SK-N-MC (cell line): ENCODE results near the gene PCYT2.

Source experiments
- DNase-seq: peaks from one replicate; pipeline ENCODE4 v3.0.0-alpha.2; 2011; ENCODE audit warnings: low read depth, low spot score
- H3K27ac ChIP-seq: fragments of 200-600 bp; sonication (generic); 2 replicates; pipeline ENCODE4 v1.5.1; 2016; ENCODE audit warnings: mixed run types
- H3K36me3 ChIP-seq: fragments of 200-600 bp; sonication (generic); 2 replicates; pipeline ENCODE4 v1.6.1; 2017; ENCODE audit warnings: antibody characterized with exemption, low read length, mixed read lengths; ENCODE audit not compliant: insufficient read depth
- H3K4me3 ChIP-seq: fragments of 200-600 bp; sonication (generic); 2 replicates; pipeline ENCODE4 v1.5.1; 2016
- H3K9ac ChIP-seq: fragments of 200-600 bp; sonication (generic); 2 replicates; pipeline ENCODE4 v1.8.0; 2017; ENCODE audit warnings: mixed run types, mixed read lengths; ENCODE audit not compliant: insufficient read length
- H3K9me3 ChIP-seq: fragments of 200-600 bp; sonication (generic); 2 replicates; pipeline ENCODE4 v1.6.1; 2017; ENCODE audit warnings: low read depth, mild to moderate bottlenecking, antibody characterized with exemption, low read length, moderate library complexity, mixed read lengths
- EZH2 ChIP-seq: fragments of 200-600 bp; sonication (generic); IDR thresholded peaks from one replicate; pipeline ENCODE4 v1.6.1; 2017; ENCODE audit warnings: antibody characterized with exemption
- FOXP2 ChIP-seq: optimal IDR thresholded peaks from 2 replicates; pipeline ENCODE3; 2011; ENCODE audit warnings: mild to moderate bottlenecking, moderate library complexity; ENCODE audit not compliant: insufficient read depth; ENCODE audit errors: extremely low read length, control extremely low read depth
- POLR2AphosphoS5 ChIP-seq: IDR thresholded peaks from 2 replicates; pipeline ENCODE4 v1.6.1; 2012; ENCODE audit warnings: mild to moderate bottlenecking, low read depth, low read length, borderline replicate concordance

The PCYT2 gene

DNA sequence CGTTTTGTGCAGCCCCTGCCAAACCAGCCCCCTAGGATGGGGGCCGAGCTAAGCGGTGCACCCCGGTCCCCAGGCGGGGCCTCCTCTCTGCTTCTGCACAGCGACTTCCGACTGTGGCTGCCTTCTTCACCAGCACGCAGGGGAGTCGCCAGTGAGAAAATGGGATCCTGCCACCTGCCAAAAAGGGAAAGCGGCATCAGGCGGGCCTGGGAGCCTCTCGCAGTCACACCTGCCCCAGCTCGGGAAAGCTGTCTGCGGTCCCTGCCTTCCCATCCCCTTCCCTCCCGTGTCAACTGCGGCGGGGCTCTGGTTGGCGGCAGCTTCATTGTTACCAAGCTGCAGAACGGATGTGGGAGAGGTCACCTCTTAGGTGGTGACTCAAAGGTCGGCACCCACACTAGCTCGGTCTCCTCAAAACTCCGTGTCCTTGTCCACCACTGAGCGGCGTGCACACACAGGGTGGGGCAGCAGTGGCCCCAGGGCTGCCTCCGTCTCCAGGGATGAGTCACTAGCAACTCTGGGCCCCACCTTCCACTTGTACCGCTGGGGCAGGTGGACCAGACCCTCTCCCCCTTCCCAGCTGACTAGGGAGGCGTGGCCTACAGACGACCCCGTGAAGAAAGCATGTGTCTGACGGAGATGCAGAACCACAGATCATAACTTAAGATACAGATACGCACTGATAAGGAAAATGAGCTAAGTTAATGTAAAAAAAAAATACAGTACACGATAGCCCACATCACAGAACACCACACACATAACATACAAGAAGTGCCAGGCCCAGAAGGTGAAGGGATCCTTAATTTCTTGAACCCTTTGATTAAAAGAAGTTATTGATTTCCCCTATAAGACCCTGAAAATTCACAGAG lies 1.5 kb upstream of the PCYT2 start:
- peaks cover 30% of the 10 kb centered on the region; the same call in 1 of the 2 replicates for H3K36me3 ChIP-seq
- H3K4me3 ChIP-seq = no peak overlapping the region
- no peak overlapping the region for H3K27ac ChIP-seq
- DNase-seq = no peak
- TF ChIP-seq POLR2AphosphoS5 (no peak), FOXP2 (no peak), EZH2 (no peak)
- no peak overlapping the region for H3K9ac ChIP-seq
- H3K9me3 ChIP-seq = no peaks in the 10 kb centered on the region

DNA sequence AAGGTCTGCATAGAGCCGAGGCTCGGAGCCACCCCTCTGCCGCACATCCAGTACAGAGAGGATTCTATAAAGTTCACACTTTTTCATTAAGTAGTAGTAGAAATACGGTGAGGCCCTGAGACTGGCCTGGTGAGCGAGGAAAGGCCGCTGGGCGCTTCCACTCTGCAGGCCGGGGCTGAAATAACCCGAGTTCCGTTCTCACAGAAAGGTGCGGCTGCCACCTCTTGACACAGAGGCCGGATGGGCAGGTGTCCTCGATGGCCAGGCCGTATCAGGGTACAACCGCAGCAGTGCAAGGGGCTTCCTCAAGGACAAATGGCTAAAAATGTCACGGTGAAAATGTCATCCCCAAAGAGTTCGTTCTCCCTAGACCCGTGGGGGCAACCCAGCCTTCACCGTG lies 770 bp upstream of the PCYT2 start:
- Histone ChIP-seq H3K27ac (no peak overlapping the region), H3K9ac (no peak overlapping the region), H3K36me3 (peaks cover 30% of the 10 kb centered on the region; the same call in 1 of the 2 replicates), H3K9me3 (no peaks in the 10 kb centered on the region), H3K4me3 (peak overlapping the region; percentile 63)
- TF ChIP-seq POLR2AphosphoS5 (no peak), FOXP2 (no peak), EZH2 (no peak)
- no peak for DNase-seq

- no peak overlapping the region for H3K27ac ChIP-seq
- no peak for DNase-seq
- H3K4me3 ChIP-seq = peak overlapping the region; percentile 88
- no peaks in the 10 kb centered on the region for H3K9me3 ChIP-seq
- peak overlapping the region; percentile 82 for H3K9ac ChIP-seq
- TF ChIP-seq EZH2 (no peak), POLR2AphosphoS5 (no peak), FOXP2 (no peak)
- H3K36me3 ChIP-seq = peaks cover 30% of the 10 kb centered on the region; the same call in 1 of the 2 replicates
These were observed 341 bp downstream of the PCYT2 start for GRCh38 chr17:81910840-81911276.

DNA sequence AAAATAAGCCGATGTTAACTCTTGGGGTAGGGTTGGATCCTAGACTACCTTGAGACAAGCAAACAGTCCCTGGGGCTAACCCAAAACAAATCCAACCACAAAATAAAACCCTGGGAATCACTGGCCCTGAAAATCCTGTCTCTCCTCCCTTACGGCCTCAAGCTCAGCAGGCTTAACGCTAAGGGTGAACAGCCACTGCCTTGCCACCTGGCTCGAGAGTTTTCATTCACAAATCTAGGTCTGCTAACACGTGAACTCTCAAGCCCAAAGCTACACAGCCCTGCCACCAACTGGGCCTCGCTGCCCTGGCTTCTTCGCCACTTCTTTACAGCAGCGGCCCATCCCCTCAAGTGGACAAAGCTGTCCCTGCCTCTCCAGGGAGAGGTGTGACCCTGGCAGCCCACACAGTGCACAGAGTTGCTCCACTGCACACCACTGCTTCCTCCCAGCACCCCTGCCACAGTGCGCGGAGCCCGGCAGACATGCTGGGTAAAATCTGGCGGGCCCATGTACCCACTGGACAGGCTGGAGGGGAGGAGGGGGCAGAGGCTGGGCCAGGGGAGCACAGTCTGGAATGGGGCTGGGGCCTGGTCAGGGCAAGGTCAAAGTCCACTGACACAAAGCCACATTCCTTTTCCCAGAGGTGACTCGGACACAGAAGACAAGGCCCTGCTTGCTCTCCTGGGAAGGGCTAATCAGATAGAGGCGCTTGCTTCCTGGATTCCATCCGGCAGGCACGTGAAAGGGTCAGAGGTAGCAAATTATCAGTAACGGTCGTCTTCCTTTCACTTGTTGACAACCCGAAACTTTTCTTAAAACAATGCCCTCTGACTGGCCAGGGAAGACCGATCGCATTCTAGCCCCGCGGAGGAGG lies 996 bp downstream of the PCYT2 start:
- no peak overlapping the region for H3K27ac ChIP-seq

GRCh38 chr17:81909231-81909630 lies 2.0 kb downstream of the PCYT2 start:
- H3K36me3 ChIP-seq = peaks cover 16% of the 10 kb centered on the region; the same call in 1 of the 2 replicates
- no peak overlapping the region for H3K27ac ChIP-seq

More for the DNA sequence above, 996 bp downstream of the PCYT2 start:
- Histone ChIP-seq H3K4me3 (peak overlapping the region; percentile 88), H3K9me3 (no peaks in the 10 kb centered on the region), H3K9ac (peak overlapping the region; percentile 82), H3K36me3 (peaks cover 25% of the 10 kb centered on the region; the same call in 1 of the 2 replicates)
- no peak for DNase-seq
- TF ChIP-seq POLR2AphosphoS5 = no peak
- TF ChIP-seq FOXP2 = no peak
- no peak for TF ChIP-seq EZH2

DNA sequence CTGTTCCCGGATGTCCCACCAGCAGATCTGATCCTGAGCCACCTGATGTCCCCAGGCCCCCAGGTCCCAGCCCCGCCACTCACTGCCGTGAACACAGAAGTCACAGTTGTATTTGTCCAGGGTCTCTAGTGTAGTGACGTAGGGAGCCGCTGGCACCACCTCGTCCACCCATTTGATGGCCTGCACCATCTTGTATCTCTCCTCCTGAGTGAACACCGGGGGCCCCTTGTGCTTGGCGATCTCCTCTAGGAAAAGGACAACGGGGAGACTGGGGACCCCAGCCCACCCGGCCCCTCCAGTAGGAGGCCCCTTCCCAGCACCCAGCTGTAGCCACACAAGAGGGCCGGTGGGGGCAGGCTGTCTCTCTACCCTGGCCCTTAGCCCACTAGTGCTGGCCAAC lies 2.4 kb downstream of the PCYT2 start:
- no peak overlapping the region for H3K9ac ChIP-seq
- no peak for TF ChIP-seq POLR2AphosphoS5
- no peak for TF ChIP-seq FOXP2
- peaks cover 11% of the 10 kb centered on the region; the same call in 1 of the 2 replicates for H3K36me3 ChIP-seq
- no peak overlapping the region for H3K4me3 ChIP-seq
- DNase-seq = no peak
- no peaks in the 10 kb centered on the region for H3K9me3 ChIP-seq
- no peak overlapping the region for H3K27ac ChIP-seq

More at GRCh38 chr17:81909231-81909630, 2.0 kb downstream of the PCYT2 start:
- Histone ChIP-seq H3K9ac (no peak overlapping the region), H3K4me3 (no peak overlapping the region), H3K9me3 (no peaks in the 10 kb centered on the region)
- TF ChIP-seq POLR2AphosphoS5 (no peak), EZH2 (no peak), FOXP2 (no peak)
- DNase-seq = no peak

GRCh38 chr17:81907219-81908145 lies 3.7 kb downstream of the PCYT2 start:
- Histone ChIP-seq H3K4me3 (no peak overlapping the region), H3K27ac (no peak overlapping the region), H3K9ac (no peak overlapping the region), H3K9me3 (no peaks in the 10 kb centered on the region), H3K36me3 (no peaks in the 10 kb centered on the region; the same call in 1 of the 2 replicates)
- no peak for TF ChIP-seq POLR2AphosphoS5
- no peak for TF ChIP-seq EZH2
- no peak for TF ChIP-seq FOXP2
- DNase-seq = no peak
